Smooth muscle cell (in vitro differentiated cells): ENCODE measurements around the gene EBF3. TPM values are rescaled to one million over a fixed set of nuclear protein-coding genes. Genes with fewer than 3 reads are reported as not detected.

ENCODE experiments used
- DNase-seq: peaks from one replicate; lab custom pipeline; 2025; ENCODE audit not compliant: unreplicated experiment; lab: John Stamatoyannopoulos, UW
- H2AFZ ChIP-seq: fragments of 200-600 bp; sonication (generic); 2 replicates; pipeline ENCODE4 v1.6.0; 2016; ENCODE audit warnings: antibody characterized with exemption, low read depth, mild to moderate bottlenecking
- H3F3A ChIP-seq: fragments of 200-600 bp; sonication (generic); 2 replicates; pipeline ENCODE4 v1.6.0; 2017; ENCODE audit warnings: antibody characterized with exemption, low read depth
- H3K27ac ChIP-seq: fragments of 200-600 bp; sonication (generic); 2 replicates; pipeline ENCODE4 v1.5.1; 2016; ENCODE audit warnings: low read depth, mild to moderate bottlenecking
- H3K27me3 ChIP-seq: fragments of 200-600 bp; sonication (generic); 2 replicates; pipeline ENCODE4 v1.6.1; 2016; ENCODE audit warnings: low read depth, mild to moderate bottlenecking
- H3K36me3 ChIP-seq: fragments of 200-600 bp; sonication (generic); 2 replicates; pipeline ENCODE4 v1.5.1; 2016; ENCODE audit warnings: low read depth
- H3K4me1 ChIP-seq: fragments of 200-600 bp; sonication (generic); 2 replicates; pipeline ENCODE4 v1.5.1; 2016; ENCODE audit warnings: low read depth
- H3K4me2 ChIP-seq: fragments of 200-600 bp; sonication (generic); 2 replicates; pipeline ENCODE4 v1.6.0; 2016; ENCODE audit warnings: mild to moderate bottlenecking
- H3K4me3 ChIP-seq: fragments of 200-600 bp; sonication (generic); 2 replicates; pipeline ENCODE4 v1.5.1; 2016; ENCODE audit warnings: mild to moderate bottlenecking
- H3K79me2 ChIP-seq: fragments of 200-600 bp; sonication (generic); 2 replicates; pipeline ENCODE4 v1.6.0; 2016; ENCODE audit warnings: low read depth, mild to moderate bottlenecking
- H3K9ac ChIP-seq: fragments of 200-600 bp; sonication (generic); 2 replicates; pipeline ENCODE4 v1.6.0; 2016; ENCODE audit warnings: low read depth
- H3K9me3 ChIP-seq: fragments of 200-600 bp; sonication (generic); replicated peaks from 2 replicates; pipeline ENCODE4 v1.5.1; 2016; ENCODE audit warnings: low read depth
- H4K20me1 ChIP-seq: fragments of 200-600 bp; sonication (generic); 2 replicates; pipeline ENCODE4 v1.6.0; 2016; ENCODE audit warnings: low read depth
- CTCF ChIP-seq: fragments of 200-600 bp; sonication (generic); IDR thresholded peaks from 2 replicates; pipeline ENCODE4 v1.5.1; 2017; ENCODE audit warnings: borderline replicate concordance, mild to moderate bottlenecking, antibody characterized with exemption; ENCODE audit not compliant: insufficient read depth, poor library complexity, severe bottlenecking
- whole genome bisulfite sequencing: methylation state at CpG from one replicate; pipeline ENCODE4 v1.1.7; 2016; ENCODE audit warnings: low lambda C conversion rate; 5-methylcytosine and 5-hydroxymethylcytosine counted together
- polyA plus RNA-seq: library from polyadenylated mRNA; unstranded; fragments of >200 nt; fragmentation: Nextera tagmentation; extraction: Ambion mirVana; gene quantifications from 2 replicates; pipeline ENCODE4 v1.2.1, GENCODE V29; 2016
- total RNA-seq: library from RNA; depleted of rRNA; stranded (reverse); fragments of >200 nt; gene quantifications from 2 replicates; pipeline ENCODE4 v1.2.3, GENCODE V29; 2014

Gene EBF3
- total and polyA plus RNA-seq, 2 experiments from 2014 or later: not detected

- H3K4me3 ChIP-seq: no peak overlapping the region
- 8% methylated on average over 7 of the region's 7 CpGs for WGBS
- no peaks in the 10 kb centered on the region for H3F3A ChIP-seq
- no peak for TF ChIP-seq CTCF
- H3K27ac ChIP-seq: no peak overlapping the region
- DNase-seq: no peak
- peaks cover 30% of the 10 kb centered on the region for H3K4me1 ChIP-seq
- H3K9ac ChIP-seq: no peak overlapping the region
- no peaks in the 10 kb centered on the region for H3K9me3 ChIP-seq
- H3K27me3 ChIP-seq: peaks cover 94% of the 10 kb centered on the region
- H3K36me3 ChIP-seq: no peaks in the 10 kb centered on the region
- no peaks in the 10 kb centered on the region for H3K79me2 ChIP-seq
- H3K4me2 ChIP-seq: no peak overlapping the region
- H2AFZ ChIP-seq: no peak overlapping the region
- peaks cover 3% of the 10 kb centered on the region for H4K20me1 ChIP-seq
Measured at GRCh38 chr10:129961157-129961701, 2.8 kb downstream of the EBF3 start.

GRCh38 chr10:129960481-129961156 is 3.5 kb downstream of the EBF3 start:
- Histone ChIP-seq H3K36me3 (no peaks in the 10 kb centered on the region), H3K4me3 (no peak overlapping the region), H3K9ac (no peak overlapping the region), H2AFZ (no peak overlapping the region), H3K4me1 (peaks cover 30% of the 10 kb centered on the region), H3K27ac (no peak overlapping the region), H3K79me2 (no peaks in the 10 kb centered on the region), H3F3A (no peaks in the 10 kb centered on the region), H3K4me2 (no peak overlapping the region), H3K9me3 (no peaks in the 10 kb centered on the region), H4K20me1 (no peaks in the 10 kb centered on the region), H3K27me3 (peaks cover 94% of the 10 kb centered on the region)
- no peak for DNase-seq
- WGBS: 6% methylated on average over 14 of the region's 14 CpGs
- TF ChIP-seq CTCF: no peak

- H3K4me2 ChIP-seq: peak overlapping the region; percentile 78
Measured at GRCh38 chr10:129959544-129960480, 4.3 kb downstream of the EBF3 start.

More at GRCh38 chr10:129959544-129960480, 4.3 kb downstream of the EBF3 start:
- no peak for TF ChIP-seq CTCF
- Histone ChIP-seq H3K9ac (no peak overlapping the region), H3K36me3 (no peaks in the 10 kb centered on the region), H3F3A (no peaks in the 10 kb centered on the region), H4K20me1 (no peaks in the 10 kb centered on the region), H3K4me1 (peaks cover 29% of the 10 kb centered on the region), H3K27me3 (peaks cover 94% of the 10 kb centered on the region), H3K4me3 (peak overlapping the region; percentile 22), H3K9me3 (no peaks in the 10 kb centered on the region), H2AFZ (no peak overlapping the region), H3K79me2 (no peaks in the 10 kb centered on the region), H3K27ac (no peak overlapping the region)
- WGBS: 2% methylated on average over 68 of the region's 83 CpGs
- no peak for DNase-seq
